ENCODE results near the gene ATXN1L.
"Not testable (repeated sequence)": the region's sequence is repeated elsewhere in the genome, so short reads cannot be mapped to it uniquely, and the experiment has no call there.

ATXN1L gene

DNA sequence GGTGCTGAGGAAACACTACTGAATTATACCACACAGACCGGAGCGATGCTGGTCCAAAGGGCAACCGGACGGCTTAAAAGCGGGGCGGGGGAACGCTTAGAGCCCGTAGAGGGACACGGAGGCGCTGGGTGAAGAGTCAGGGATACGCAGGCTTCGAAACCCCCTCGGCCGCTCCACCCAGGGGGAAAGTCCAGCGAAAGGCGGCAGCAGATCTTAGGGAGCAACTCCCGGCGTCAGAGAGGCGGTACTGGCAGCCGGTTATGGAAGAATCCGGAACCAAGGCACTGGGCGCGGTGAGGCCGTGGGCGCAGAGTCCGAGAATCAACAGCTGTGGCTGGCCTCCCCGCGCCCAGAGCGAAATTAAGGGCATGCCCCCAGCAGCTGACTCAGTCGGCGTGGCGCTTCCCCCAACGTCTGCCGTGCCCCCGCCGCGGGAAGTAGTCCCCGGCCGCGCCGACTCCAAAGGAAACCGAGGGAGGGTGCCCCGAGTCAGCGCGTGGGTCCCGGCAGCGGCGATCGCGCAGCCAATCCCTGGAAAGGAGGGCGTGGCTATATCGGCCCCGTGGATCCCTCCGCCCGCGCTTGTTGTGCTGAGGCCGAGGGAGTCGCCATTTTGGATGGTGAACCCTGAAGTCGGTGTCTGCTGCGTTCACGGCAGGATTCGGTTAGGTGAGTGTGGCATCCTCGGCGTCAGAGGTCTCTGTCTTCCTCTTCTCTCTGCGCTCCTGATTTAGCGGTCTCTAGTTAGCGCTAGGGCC is 49.3 kb downstream of the ATXN1L start, which contains the start of gene IST1:
Gene IST1 (plus strand): TSS at position 611 of the 758 bp plus-strand sequence. CDS start 20,110 bp downstream, outside the sequence.
- peak; percentile 98 for DNase-seq

DNA sequence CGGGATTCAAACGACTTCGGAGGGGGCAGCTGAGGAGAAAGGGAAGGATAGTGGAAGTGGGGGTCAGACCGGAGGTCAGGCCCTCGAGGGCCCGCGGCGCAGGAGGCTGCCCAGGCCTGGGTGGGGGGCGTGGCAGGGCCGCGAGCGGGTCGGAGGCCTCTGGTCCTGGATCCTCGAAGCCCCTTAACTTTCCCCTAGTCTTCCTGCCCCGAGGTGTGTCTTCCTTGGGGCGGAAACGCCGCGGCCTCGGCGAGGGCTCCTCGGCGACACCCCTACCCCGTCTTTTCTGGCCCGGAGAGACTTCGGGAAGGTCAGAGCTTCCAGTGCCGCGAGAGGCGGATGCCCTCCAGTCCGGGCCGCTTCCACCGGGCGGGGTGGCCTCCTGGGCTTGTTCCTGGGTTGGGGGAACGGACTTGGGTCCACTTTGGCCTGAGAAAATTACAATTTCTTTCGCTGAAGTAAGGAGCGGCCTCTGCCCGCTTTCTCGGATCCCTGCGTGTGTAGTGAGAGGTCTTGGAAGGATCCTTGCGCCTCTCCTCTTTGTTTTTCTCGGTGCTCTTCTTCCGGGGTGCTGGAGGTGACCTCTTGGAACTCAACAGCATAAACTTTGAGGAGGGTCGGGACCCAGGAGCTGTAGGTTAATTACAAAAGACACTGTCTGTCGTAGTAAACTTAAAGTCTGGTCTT is 50.0 kb downstream of the ATXN1L start:
- peak; percentile 46 for DNase-seq

DNA sequence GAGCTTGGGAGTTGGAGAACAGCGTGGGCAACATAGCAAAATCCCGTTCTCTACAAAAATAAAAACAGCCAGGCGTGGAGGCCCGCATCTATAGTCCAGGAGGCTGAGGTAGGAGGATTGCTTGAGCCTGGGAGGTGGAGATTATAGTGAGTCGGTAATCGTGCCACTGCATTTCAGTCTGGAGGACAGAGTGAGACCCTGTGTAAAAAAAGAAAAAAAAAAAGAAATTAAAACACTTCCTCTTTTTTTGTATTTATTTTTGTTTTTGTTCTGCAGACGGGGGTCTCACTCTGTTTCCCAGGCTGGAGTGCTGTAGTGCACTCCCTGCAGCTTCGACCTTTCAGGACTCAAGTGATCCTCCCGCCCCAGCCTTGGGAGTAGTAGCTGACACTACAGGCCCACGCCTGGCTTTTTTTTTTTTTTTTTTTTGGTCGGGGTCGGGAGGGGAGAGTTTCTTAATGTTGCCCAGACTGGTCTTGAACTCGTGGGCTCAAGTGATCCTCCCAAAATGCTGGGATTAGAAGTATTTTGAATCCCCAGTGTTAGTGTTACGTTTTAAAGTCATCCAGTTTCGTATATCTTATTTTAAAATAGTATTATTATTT is 51.1 kb downstream of the ATXN1L start:
- peak; percentile 22 for DNase-seq

DNA sequence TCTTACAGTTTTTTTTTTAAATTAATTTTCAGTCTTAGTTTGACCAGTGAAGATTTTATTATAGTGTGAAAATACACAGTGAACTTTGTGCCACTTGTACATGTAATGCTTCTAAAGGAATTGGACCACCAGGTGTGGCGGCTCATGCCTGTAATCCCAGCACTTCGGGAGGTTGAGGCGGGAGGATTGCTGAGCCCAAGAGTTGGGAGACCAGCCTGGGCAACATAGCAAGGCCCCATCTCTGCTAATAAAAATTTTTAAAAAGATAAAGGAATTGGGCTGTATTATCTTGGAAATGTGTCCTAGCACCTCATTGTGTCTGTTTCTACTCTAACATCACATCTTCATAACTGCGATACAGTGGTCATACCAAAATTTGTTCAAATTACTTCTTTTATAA is 53.4 kb downstream of the ATXN1L start:
- no peak for DNase-seq

DNA sequence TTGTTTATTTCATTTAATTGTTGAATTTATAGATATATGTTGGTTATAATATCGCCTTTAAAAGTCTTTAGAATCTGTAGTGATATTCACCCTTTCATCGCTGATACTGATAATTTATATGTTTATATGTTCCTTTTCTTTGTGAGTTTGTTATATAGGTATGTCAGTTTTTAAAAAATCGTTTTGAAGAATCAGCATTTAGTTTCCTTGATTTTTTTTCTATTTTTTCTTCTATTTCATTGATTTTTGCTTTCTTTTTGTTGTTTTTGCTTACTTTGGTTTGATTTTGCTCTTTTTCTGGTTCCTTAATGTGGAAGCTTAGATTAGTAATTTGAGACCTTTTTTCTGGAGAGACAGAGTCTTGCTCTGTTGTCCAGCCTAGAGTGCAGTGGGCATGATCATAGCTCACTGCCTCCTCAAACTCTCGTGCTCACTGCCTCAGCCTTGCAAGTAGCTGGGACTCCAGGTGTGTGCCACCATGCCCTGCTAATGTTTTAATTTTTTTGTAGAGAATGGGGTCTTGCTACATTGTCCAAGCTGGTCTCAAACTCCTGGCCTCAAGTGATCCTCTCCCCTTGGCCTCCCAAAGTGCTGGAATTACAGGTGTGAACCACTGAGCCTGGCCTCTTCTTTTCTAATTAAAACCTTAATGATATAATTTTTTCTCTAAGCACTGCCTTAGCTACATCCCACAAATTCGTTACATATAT is 57.0 kb downstream of the ATXN1L start:
- DNase-seq, result no peak

DNA sequence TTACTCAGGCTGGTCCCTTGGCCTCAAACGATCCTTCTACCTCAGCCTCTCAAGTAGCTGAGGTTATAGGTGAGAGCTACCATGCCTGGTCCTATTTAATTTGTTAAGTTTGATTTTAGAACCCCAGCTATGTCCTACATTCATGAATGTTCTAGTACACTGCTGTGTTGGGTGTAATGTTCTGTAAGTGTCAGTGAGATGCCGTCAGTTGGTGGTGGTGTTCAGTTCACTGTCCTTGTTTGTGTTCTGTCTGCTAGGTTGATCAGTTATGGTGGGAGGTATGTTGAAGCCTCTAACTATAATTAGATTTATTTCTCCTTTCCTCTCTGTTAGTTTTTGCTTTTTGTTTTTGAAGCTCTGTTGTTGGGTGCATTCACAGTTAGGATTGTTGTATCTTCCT is 57.8 kb downstream of the ATXN1L start:
- DNase-seq, result no peak

DNA sequence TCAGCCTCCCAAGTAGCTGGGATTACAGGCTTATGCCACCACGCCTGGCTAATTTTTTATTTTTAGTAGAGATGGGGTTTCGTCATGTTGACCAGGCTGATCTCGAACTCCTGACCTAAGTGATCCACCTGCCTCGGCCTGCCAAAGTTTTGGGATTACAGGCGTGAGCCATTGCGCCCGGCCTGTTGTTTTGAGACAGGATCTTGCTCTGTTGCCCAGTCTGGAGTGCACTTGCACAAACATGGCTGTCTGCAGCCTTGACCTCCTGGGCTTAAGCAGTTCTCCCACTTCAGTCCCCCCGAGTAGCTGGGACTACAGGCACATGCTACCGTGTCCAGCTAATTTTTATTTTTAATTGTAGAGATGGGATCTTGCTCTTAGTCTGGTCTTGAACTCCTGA is 58.5 kb downstream of the ATXN1L start:
- DNase-seq, result no peak

DNA sequence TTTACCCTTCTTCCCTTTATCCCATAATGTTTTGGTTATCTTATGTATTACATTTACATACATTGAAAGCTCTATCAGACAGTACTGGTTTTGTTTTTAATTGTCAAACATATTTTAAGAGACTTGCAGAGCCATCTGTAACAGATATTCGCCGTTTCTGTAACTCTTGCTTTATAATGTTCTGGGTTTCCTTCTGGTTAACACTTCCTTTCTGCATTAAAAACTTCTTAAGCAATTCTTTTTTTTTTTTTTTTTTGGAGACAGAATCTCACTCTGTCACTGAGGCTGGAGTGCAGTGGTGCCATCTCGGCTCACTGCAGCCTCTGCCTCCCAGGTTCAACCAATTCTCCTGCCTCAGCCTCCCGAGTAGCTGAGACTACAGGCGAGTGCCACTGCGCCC is 60.0 kb downstream of the ATXN1L start:
- DNase-seq, result not testable (repeated sequence)

All from OCI-M1 (cell line).